GM18505 (cell line): ENCODE data around the gene ACTL6A.

ENCODE experiments used
- ATAC-seq: cut with Tn5 transposase; IDR thresholded peaks from one replicate; pipeline ENCODE4 v1.9.1; 2021; ENCODE audit not compliant: unreplicated experiment
- POLR2A ChIP-seq: IDR thresholded peaks from 4 replicates; pipeline ENCODE4 v1.6.1; 2011; ENCODE audit warnings: borderline replicate concordance; ENCODE audit not compliant: insufficient read depth, insufficient read length; ENCODE audit errors: extremely low read depth

ACTL6A gene

GRCh38 chr3:179606534-179607085 is 43.9 kb downstream of the ACTL6A start:
- no peak for ATAC-seq
- no peak for TF ChIP-seq POLR2A

- TF ChIP-seq POLR2A = no peak
Observed at GRCh38 chr3:179608931-179609720, 46.4 kb downstream of the ACTL6A start.

GRCh38 chr3:179610066-179610465 is 47.3 kb downstream of the ACTL6A start:
- no peak for TF ChIP-seq POLR2A
- ATAC-seq = no peak

More at GRCh38 chr3:179608931-179609720, 46.4 kb downstream of the ACTL6A start:
- ATAC-seq = peak; percentile 49

- ATAC-seq = no peak
- no peak for TF ChIP-seq POLR2A
Observed at GRCh38 chr3:179613807-179614206, 51.1 kb downstream of the ACTL6A start.

GRCh38 chr3:179615458-179616173 is 52.9 kb downstream of the ACTL6A start:
- TF ChIP-seq POLR2A = no peak
- no peak for ATAC-seq

GRCh38 chr3:179622023-179622422 is 59.3 kb downstream of the ACTL6A start:
- no peak for ATAC-seq
- TF ChIP-seq POLR2A = no peak

- TF ChIP-seq POLR2A = no peak
- ATAC-seq = no peak
Observed at GRCh38 chr3:179624451-179624850, 61.7 kb downstream of the ACTL6A start.

GRCh38 chr3:179630753-179631451 is 68.2 kb downstream of the ACTL6A start:
- no peak for TF ChIP-seq POLR2A
- ATAC-seq = no peak
